H9 (cell line): ENCODE results near the gene PSMD1. TPM values are rescaled to one million over a fixed set of nuclear protein-coding genes. Genes with fewer than 3 reads are reported as not detected.

Source experiments
- DNase-seq: peaks from one replicate; pipeline ENCODE4 v3.0.0-alpha.2; 2017
- H2AFZ ChIP-seq: one replicate; pipeline ENCODE4 v1.6.1; 2013; ENCODE audit warnings: mild to moderate bottlenecking, low read length, control low read depth, moderate library complexity
- H2AK5ac ChIP-seq: 2 replicates; pipeline ENCODE4 v1.6.1; 2013; ENCODE audit warnings: low read length, control low read depth, mixed read lengths; ENCODE audit not compliant: insufficient read length
- H2BK120ac ChIP-seq: one replicate; pipeline ENCODE4 v1.6.1; 2013; ENCODE audit warnings: low read depth, mild to moderate bottlenecking, low read length, control low read depth, inconsistent platforms; ENCODE audit not compliant: poor library complexity, severe bottlenecking
- H2BK12ac ChIP-seq: 2 replicates; pipeline ENCODE4 v1.6.1; 2013; ENCODE audit warnings: low read length, control low read depth, mixed read lengths, low read depth; ENCODE audit not compliant: insufficient read length
- H2BK15ac ChIP-seq: 2 replicates; pipeline ENCODE4 v1.6.1; 2013; ENCODE audit warnings: low read depth, low read length, control low read depth
- H2BK20ac ChIP-seq: one replicate; pipeline ENCODE4 v1.6.1; 2013; ENCODE audit warnings: low read depth, mild to moderate bottlenecking, low read length, control low read depth, inconsistent platforms; ENCODE audit not compliant: poor library complexity, severe bottlenecking
- H2BK5ac ChIP-seq: 2 replicates; pipeline ENCODE4 v1.6.1; 2013; ENCODE audit warnings: low read length, control low read depth, mixed read lengths; ENCODE audit not compliant: insufficient read length
- H3K14ac ChIP-seq: 2 replicates; pipeline ENCODE4 v1.6.1; 2013; ENCODE audit warnings: low read length, control low read depth; ENCODE audit not compliant: insufficient read depth
- H3K18ac ChIP-seq: 2 replicates; pipeline ENCODE4 v1.6.1; 2013; ENCODE audit warnings: low read depth, mild to moderate bottlenecking, mixed read lengths, low read length, control low read depth; ENCODE audit not compliant: insufficient read length
- H3K23ac ChIP-seq: 2 replicates; pipeline ENCODE4 v1.6.1; 2013; ENCODE audit warnings: low read length, control low read depth, mixed read lengths, low read depth; ENCODE audit not compliant: insufficient read length
- H3K23me2 ChIP-seq: 2 replicates; pipeline ENCODE4 v1.6.1; 2013; ENCODE audit warnings: low read depth, mild to moderate bottlenecking, mixed read lengths, low read length, control low read depth; ENCODE audit not compliant: insufficient read length, poor library complexity, severe bottlenecking
- H3K27ac ChIP-seq: 2 replicates; pipeline ENCODE4 v1.5.1; 2013; ENCODE audit warnings: low read length, control low read depth, mixed read lengths, low read depth; ENCODE audit not compliant: insufficient read length
- H3K27me3 ChIP-seq: 2 replicates; pipeline ENCODE4 v1.6.1; 2013; ENCODE audit warnings: low read length, control low read depth, inconsistent platforms; ENCODE audit not compliant: insufficient read depth
- H3K4ac ChIP-seq: 2 replicates; pipeline ENCODE4 v1.6.1; 2013; ENCODE audit warnings: low read depth, mild to moderate bottlenecking, control low read depth, inconsistent platforms, low read length, moderate library complexity
- H3K4me1 ChIP-seq: 2 replicates; pipeline ENCODE4 v1.6.1; 2013; ENCODE audit warnings: low read length, control low read depth, inconsistent platforms; ENCODE audit not compliant: insufficient read depth
- H3K4me2 ChIP-seq: 2 replicates; pipeline ENCODE4 v1.6.1; 2013; ENCODE audit warnings: low read length, control low read depth, mixed read lengths; ENCODE audit not compliant: insufficient read length, insufficient read depth
- H3K56ac ChIP-seq: 2 replicates; pipeline ENCODE4 v1.6.1; 2013; ENCODE audit warnings: low read depth, mild to moderate bottlenecking, mixed read lengths, low read length, control low read depth; ENCODE audit not compliant: insufficient read length
- H3K79me1 ChIP-seq: 2 replicates; pipeline ENCODE4 v1.6.1; 2013; ENCODE audit warnings: low read depth, mild to moderate bottlenecking, moderate library complexity, low read length, control low read depth, inconsistent platforms; ENCODE audit not compliant: insufficient read depth, poor library complexity, severe bottlenecking
- H3K79me2 ChIP-seq: 2 replicates; pipeline ENCODE4 v1.6.1; 2013; ENCODE audit warnings: low read length, control low read depth, inconsistent platforms; ENCODE audit not compliant: insufficient read depth
- H3K9ac ChIP-seq: 2 replicates; pipeline ENCODE4 v1.6.1; 2013; ENCODE audit warnings: low read length, control low read depth, mixed read lengths; ENCODE audit not compliant: insufficient read length; ENCODE audit errors: extremely low read depth
- H3K9me3 ChIP-seq: one replicate; pipeline ENCODE4 v1.6.1; 2013; ENCODE audit warnings: low read depth, low read length, inconsistent platforms; ENCODE audit not compliant: control insufficient read depth
- H3T11ph ChIP-seq: one replicate; pipeline ENCODE4 v1.6.1; 2013; ENCODE audit warnings: mild to moderate bottlenecking, low read length, control low read depth, inconsistent platforms
- H4K20me1 ChIP-seq: one replicate; pipeline ENCODE4 v1.6.1; 2013; ENCODE audit not compliant: control insufficient read depth, insufficient read length, insufficient read depth
- H4K5ac ChIP-seq: 2 replicates; pipeline ENCODE4 v1.6.1; 2013; ENCODE audit warnings: low read depth, mild to moderate bottlenecking, mixed read lengths, low read length, control low read depth; ENCODE audit not compliant: insufficient read length
- H4K8ac ChIP-seq: replicated peaks from 2 replicates; pipeline ENCODE4 v1.6.1; 2013; ENCODE audit warnings: low read length, control low read depth, mixed read lengths, low read depth; ENCODE audit not compliant: insufficient read length
- H4K91ac ChIP-seq: 2 replicates; pipeline ENCODE4 v1.6.1; 2013; ENCODE audit warnings: low read depth, mild to moderate bottlenecking, moderate library complexity, mixed read lengths, low read length, control low read depth; ENCODE audit not compliant: insufficient read length
- H3K27ac Mint-ChIP-seq, 3 experiments: 2 replicates in 2 of 3; 3 replicates in 1 of 3; pipeline ENCODE4 v1.8.0; 2020 to 2021; ENCODE audit warnings: mixed read lengths in 3 of 3, mild to moderate bottlenecking in 1 of 3, moderate library complexity in 1 of 3
- H3K27me3 Mint-ChIP-seq: 2 replicates; pipeline ENCODE4 v1.8.0; 2021; ENCODE audit warnings: low read depth, mild to moderate bottlenecking, moderate library complexity, mixed read lengths
- H3K36me3 Mint-ChIP-seq, 3 experiments: 2 replicates in 2 of 3; 3 replicates in 1 of 3; pipeline ENCODE4 v1.8.0; 2020 to 2021; ENCODE audit warnings: low read depth in 3 of 3, mixed read lengths in 3 of 3; ENCODE audit not compliant: insufficient read depth in 1 of 3
- H3K4me1 Mint-ChIP-seq, 2 experiments: 2 replicates each; pipeline ENCODE4 v1.8.0; 2020; ENCODE audit warnings: mixed read lengths in 2 of 2
- H3K4me3 Mint-ChIP-seq, 2 experiments: 2 replicates in 1 of 2; 3 replicates in 1 of 2; pipeline ENCODE4 v1.8.0; 2020 to 2021; ENCODE audit warnings: mild to moderate bottlenecking in 2 of 2, mixed read lengths in 2 of 2, moderate library complexity in 1 of 2
- H3K9me3 Mint-ChIP-seq, 2 experiments: 2 replicates in 1 of 2; 3 replicates in 1 of 2; pipeline ENCODE4 v1.8.0; 2020; ENCODE audit warnings: mild to moderate bottlenecking in 2 of 2, mixed read lengths in 2 of 2, moderate library complexity in 1 of 2
- WGBS: extraction: QIAGEN DNeasy Blood & Tissue Kit; methylation state at CpG from one replicate; pipeline ENCODE4 v1.1.7; 2013; ENCODE audit warnings: missing lambda C conversion rate, low lambda C conversion rate, mixed read lengths; ENCODE audit not compliant: insufficient read length; ENCODE audit errors: extremely low coverage; 5-methylcytosine and 5-hydroxymethylcytosine counted together
- total RNA-seq: library from RNA; stranded (reverse); gene quantifications from 2 replicates; pipeline ENCODE4 v1.2.1, GENCODE V29; 2021
- TF ChIP-seq, protein P1 (sequence below): fragments of 200-600 bp; sonication (generic); conservative IDR thresholded peaks from 3 replicates; pipeline ENCODE4 v1.8.0; 2021; ENCODE audit warnings: antibody characterized with exemption, mild to moderate bottlenecking

PSMD1 gene
- total RNA-seq, 1 experiment from 2014 or later: 166 TPM

DNA sequence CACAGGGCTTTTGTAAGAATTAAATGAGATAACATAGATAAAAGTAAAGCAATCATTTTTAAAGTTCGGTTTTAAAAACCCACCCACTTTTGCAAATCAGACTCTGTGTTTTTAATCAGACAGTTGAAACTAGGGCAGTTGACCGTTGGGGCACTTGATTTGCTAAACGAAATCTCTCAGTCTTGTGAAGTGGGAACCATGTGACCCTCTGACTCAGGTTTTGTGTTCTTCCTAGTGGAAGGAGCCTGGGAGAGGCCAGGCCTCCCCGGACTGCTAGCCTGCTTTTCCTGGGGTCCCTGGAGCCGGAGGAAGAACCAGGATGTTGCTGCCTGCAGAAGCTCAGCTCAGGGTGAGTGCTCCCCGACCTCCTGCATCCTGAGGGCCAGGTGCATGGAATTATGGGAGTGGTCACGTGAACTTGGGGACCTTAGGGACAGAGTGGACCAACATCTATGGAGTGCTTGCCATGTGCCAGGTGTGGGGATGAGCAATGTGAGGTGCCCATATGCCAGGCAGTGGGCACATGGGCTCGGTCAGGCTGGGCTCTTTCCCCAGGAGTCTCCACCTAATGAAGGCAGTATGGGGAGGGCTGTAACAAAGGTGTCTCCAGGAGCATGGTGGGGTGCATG, 15.5 kb upstream of the PSMD1 start:
- H3K27me3 ChIP-seq: peaks cover 23% of the 10 kb centered on the region
- H3K27me3 Mint-ChIP-seq: peaks cover 50% of the 10 kb centered on the region

More for the DNA sequence above, 15.5 kb upstream of the PSMD1 start:
- no CpG with 5 or more reads among the region's 8 CpGs for WGBS
- H3K4me1 Mint-ChIP-seq: peaks cover 8 to 15% of the 10 kb centered on the region in 2 experiments; a peak in 3 of 4 replicates
- no peak overlapping the region for H2BK15ac ChIP-seq
- no peak overlapping the region for H3K9ac ChIP-seq
- H3K4ac ChIP-seq: no peak overlapping the region
- H2AFZ ChIP-seq: no peak overlapping the region
- H3K4me1 ChIP-seq: no peaks in the 10 kb centered on the region; the same call in 1 of the 2 replicates
- H2BK20ac ChIP-seq: no peak overlapping the region
- no peak overlapping the region for H4K8ac ChIP-seq
- no peaks in the 10 kb centered on the region for H4K20me1 ChIP-seq
- H3K79me1 ChIP-seq: no peaks in the 10 kb centered on the region
- no peaks in the 10 kb centered on the region for H3K36me3 Mint-ChIP-seq
- H3K18ac ChIP-seq: no peak overlapping the region
- no peak overlapping the region for H3K27ac ChIP-seq
- H3K9me3 Mint-ChIP-seq: no peaks in the 10 kb centered on the region
- no peak overlapping the region for H2BK120ac ChIP-seq
- H3K27ac Mint-ChIP-seq: no peak overlapping the region
- no peak overlapping the region for H3K4me2 ChIP-seq
- H3K79me2 ChIP-seq: no peaks in the 10 kb centered on the region
- TF ChIP-seq, protein P1, sequence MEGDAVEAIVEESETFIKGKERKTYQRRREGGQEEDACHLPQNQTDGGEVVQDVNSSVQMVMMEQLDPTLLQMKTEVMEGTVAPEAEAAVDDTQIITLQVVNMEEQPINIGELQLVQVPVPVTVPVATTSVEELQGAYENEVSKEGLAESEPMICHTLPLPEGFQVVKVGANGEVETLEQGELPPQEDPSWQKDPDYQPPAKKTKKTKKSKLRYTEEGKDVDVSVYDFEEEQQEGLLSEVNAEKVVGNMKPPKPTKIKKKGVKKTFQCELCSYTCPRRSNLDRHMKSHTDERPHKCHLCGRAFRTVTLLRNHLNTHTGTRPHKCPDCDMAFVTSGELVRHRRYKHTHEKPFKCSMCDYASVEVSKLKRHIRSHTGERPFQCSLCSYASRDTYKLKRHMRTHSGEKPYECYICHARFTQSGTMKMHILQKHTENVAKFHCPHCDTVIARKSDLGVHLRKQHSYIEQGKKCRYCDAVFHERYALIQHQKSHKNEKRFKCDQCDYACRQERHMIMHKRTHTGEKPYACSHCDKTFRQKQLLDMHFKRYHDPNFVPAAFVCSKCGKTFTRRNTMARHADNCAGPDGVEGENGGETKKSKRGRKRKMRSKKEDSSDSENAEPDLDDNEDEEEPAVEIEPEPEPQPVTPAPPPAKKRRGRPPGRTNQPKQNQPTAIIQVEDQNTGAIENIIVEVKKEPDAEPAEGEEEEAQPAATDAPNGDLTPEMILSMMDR: no peak
- no peak overlapping the region for H3K23ac ChIP-seq
- no peak overlapping the region for H3K4me3 Mint-ChIP-seq
- no peak overlapping the region for H4K91ac ChIP-seq
- no peak overlapping the region for H2BK5ac ChIP-seq
- H2BK12ac ChIP-seq: no peak overlapping the region
- no peak overlapping the region for H4K5ac ChIP-seq
- no peak overlapping the region for H3T11ph ChIP-seq
- H2AK5ac ChIP-seq: no peak overlapping the region
- peaks cover 10% of the 10 kb centered on the region for H3K23me2 ChIP-seq
- DNase-seq: no peak
- H3K9me3 ChIP-seq: no peaks in the 10 kb centered on the region
- H3K14ac ChIP-seq: no peak overlapping the region
- H3K56ac ChIP-seq: no peak overlapping the region
